Activated naive CD4-positive, alpha-beta T cell treated with anti-CD3 and anti-CD28 coated beads, Interleukin-2, amount 50 U/mL, for 24 hours (primary cell): ENCODE data around the gene LEMD2.

Experiments used
- H3K27ac Mint-ChIP-seq: one replicate; pipeline ENCODE4 v1.8.0; 2021; ENCODE audit warnings: mild to moderate bottlenecking, mixed read lengths
- H3K27me3 Mint-ChIP-seq: one replicate; pipeline ENCODE4 v1.8.0; 2021; ENCODE audit warnings: mixed read lengths
- H3K36me3 Mint-ChIP-seq: one replicate; pipeline ENCODE4 v1.8.0; 2021; ENCODE audit warnings: mixed read lengths
- H3K4me1 Mint-ChIP-seq: one replicate; pipeline ENCODE4 v1.8.0; 2021; ENCODE audit warnings: mixed read lengths
- H3K4me3 Mint-ChIP-seq: one replicate; pipeline ENCODE4 v1.8.0; 2021; ENCODE audit warnings: mild to moderate bottlenecking, mixed read lengths
- H3K9me3 Mint-ChIP-seq: one replicate; pipeline ENCODE4 v1.8.0; 2021; ENCODE audit warnings: mixed read lengths

Gene LEMD2

GRCh38 chr6:33746036-33746600 is 42.8 kb downstream of the LEMD2 start:
- Mint-ChIP-seq H3K27me3 (no peaks in the 10 kb centered on the region), H3K9me3 (no peaks in the 10 kb centered on the region), H3K4me3 (no peak overlapping the region), H3K27ac (no peak overlapping the region), H3K36me3 (no peaks in the 10 kb centered on the region), H3K4me1 (peaks cover 4% of the 10 kb centered on the region)

- peaks cover 4% of the 10 kb centered on the region for H3K4me1 Mint-ChIP-seq
- no peak overlapping the region for H3K27ac Mint-ChIP-seq
- no peaks in the 10 kb centered on the region for H3K9me3 Mint-ChIP-seq
- no peaks in the 10 kb centered on the region for H3K36me3 Mint-ChIP-seq
- H3K27me3 Mint-ChIP-seq: no peaks in the 10 kb centered on the region
- no peak overlapping the region for H3K4me3 Mint-ChIP-seq
Observed at GRCh38 chr6:33745548-33745947, 43.4 kb downstream of the LEMD2 start.

GRCh38 chr6:33744895-33745546 is 43.9 kb downstream of the LEMD2 start:
- Mint-ChIP-seq H3K27me3 (no peaks in the 10 kb centered on the region), H3K4me1 (peaks cover 4% of the 10 kb centered on the region), H3K36me3 (no peaks in the 10 kb centered on the region), H3K27ac (no peak overlapping the region), H3K4me3 (no peak overlapping the region), H3K9me3 (no peaks in the 10 kb centered on the region)

- H3K4me1 Mint-ChIP-seq: peaks cover 4% of the 10 kb centered on the region
- no peak overlapping the region for H3K4me3 Mint-ChIP-seq
- H3K36me3 Mint-ChIP-seq: no peaks in the 10 kb centered on the region
- H3K27me3 Mint-ChIP-seq: no peaks in the 10 kb centered on the region
- H3K27ac Mint-ChIP-seq: no peak overlapping the region
- H3K9me3 Mint-ChIP-seq: no peaks in the 10 kb centered on the region
Observed at GRCh38 chr6:33744001-33744848, 44.7 kb downstream of the LEMD2 start.

GRCh38 chr6:33742837-33743236 is 46.1 kb downstream of the LEMD2 start:
- H3K9me3 Mint-ChIP-seq: no peaks in the 10 kb centered on the region
- H3K27me3 Mint-ChIP-seq: no peaks in the 10 kb centered on the region
- peaks cover 4% of the 10 kb centered on the region for H3K4me1 Mint-ChIP-seq
- no peak overlapping the region for H3K4me3 Mint-ChIP-seq
- no peaks in the 10 kb centered on the region for H3K36me3 Mint-ChIP-seq
- H3K27ac Mint-ChIP-seq: no peak overlapping the region

GRCh38 chr6:33742092-33742491 is 46.8 kb downstream of the LEMD2 start:
- Mint-ChIP-seq H3K9me3 (no peaks in the 10 kb centered on the region), H3K4me1 (peaks cover 4% of the 10 kb centered on the region), H3K27ac (no peak overlapping the region), H3K4me3 (no peak overlapping the region), H3K36me3 (no peaks in the 10 kb centered on the region), H3K27me3 (no peaks in the 10 kb centered on the region)

GRCh38 chr6:33740794-33741193 is 48.1 kb downstream of the LEMD2 start:
- Mint-ChIP-seq H3K4me3 (no peak overlapping the region), H3K36me3 (no peaks in the 10 kb centered on the region), H3K4me1 (peaks cover 4% of the 10 kb centered on the region), H3K27me3 (no peaks in the 10 kb centered on the region), H3K9me3 (no peaks in the 10 kb centered on the region), H3K27ac (no peak overlapping the region)

GRCh38 chr6:33740204-33740608 is 48.7 kb downstream of the LEMD2 start:
- Mint-ChIP-seq H3K27me3 (no peaks in the 10 kb centered on the region), H3K4me1 (peaks cover 4% of the 10 kb centered on the region), H3K4me3 (no peak overlapping the region), H3K27ac (no peak overlapping the region), H3K36me3 (no peaks in the 10 kb centered on the region), H3K9me3 (no peaks in the 10 kb centered on the region)

GRCh38 chr6:33739571-33739970 is 49.4 kb downstream of the LEMD2 start:
- Mint-ChIP-seq H3K9me3 (no peaks in the 10 kb centered on the region), H3K4me3 (no peak overlapping the region), H3K27me3 (no peaks in the 10 kb centered on the region), H3K4me1 (peaks cover 4% of the 10 kb centered on the region), H3K27ac (no peak overlapping the region), H3K36me3 (no peaks in the 10 kb centered on the region)

- H3K27ac Mint-ChIP-seq: no peak overlapping the region
- H3K27me3 Mint-ChIP-seq: no peaks in the 10 kb centered on the region
- H3K36me3 Mint-ChIP-seq: no peaks in the 10 kb centered on the region
- no peaks in the 10 kb centered on the region for H3K4me1 Mint-ChIP-seq
- no peaks in the 10 kb centered on the region for H3K9me3 Mint-ChIP-seq
- H3K4me3 Mint-ChIP-seq: no peak overlapping the region
Observed at GRCh38 chr6:33738879-33739278, 50.1 kb downstream of the LEMD2 start.

GRCh38 chr6:33738153-33738552 is 50.8 kb downstream of the LEMD2 start:
- Mint-ChIP-seq H3K9me3 (no peaks in the 10 kb centered on the region), H3K36me3 (no peaks in the 10 kb centered on the region), H3K4me3 (no peak overlapping the region), H3K4me1 (no peaks in the 10 kb centered on the region), H3K27me3 (no peaks in the 10 kb centered on the region), H3K27ac (no peak overlapping the region)

GRCh38 chr6:33737267-33738026 is 51.5 kb downstream of the LEMD2 start:
- Mint-ChIP-seq H3K27ac (no peak overlapping the region), H3K27me3 (no peaks in the 10 kb centered on the region), H3K36me3 (no peaks in the 10 kb centered on the region), H3K4me3 (no peak overlapping the region), H3K9me3 (no peaks in the 10 kb centered on the region), H3K4me1 (no peaks in the 10 kb centered on the region)

- Mint-ChIP-seq H3K36me3 (no peaks in the 10 kb centered on the region), H3K4me3 (no peak overlapping the region), H3K9me3 (no peaks in the 10 kb centered on the region), H3K27ac (no peak overlapping the region), H3K4me1 (no peaks in the 10 kb centered on the region), H3K27me3 (no peaks in the 10 kb centered on the region)
Observed at GRCh38 chr6:33735216-33735615, 53.7 kb downstream of the LEMD2 start.

GRCh38 chr6:33733709-33734007 is 55.3 kb downstream of the LEMD2 start:
- Mint-ChIP-seq H3K4me1 (no peaks in the 10 kb centered on the region), H3K9me3 (no peaks in the 10 kb centered on the region), H3K27ac (no peak overlapping the region), H3K36me3 (no peaks in the 10 kb centered on the region), H3K4me3 (no peak overlapping the region), H3K27me3 (no peaks in the 10 kb centered on the region)

GRCh38 chr6:33732817-33733708 is 55.9 kb downstream of the LEMD2 start:
- Mint-ChIP-seq H3K36me3 (no peaks in the 10 kb centered on the region), H3K4me3 (no peak overlapping the region), H3K27me3 (no peaks in the 10 kb centered on the region), H3K9me3 (no peaks in the 10 kb centered on the region), H3K27ac (no peak overlapping the region), H3K4me1 (no peaks in the 10 kb centered on the region)
